GM19238 (cell line): ENCODE results near the gene LSM14B.

Experiments
- DNase-seq: peaks from one replicate; pipeline ENCODE4 v3.0.0; 2011; ENCODE audit warnings: low spot score; ENCODE audit not compliant: insufficient read length

Gene LSM14B

GRCh38 chr20:62182469-62183425 is 60.5 kb downstream of the LSM14B start, which contains the start of gene MTG2:
Gene MTG2, plus strand, starts transcription at chr20:62183028. Its CDS starts 10,393 bp downstream, at chr20:62193421.
- DNase-seq = peak; percentile 100

GRCh38 chr20:62183426-62184142 is 61.3 kb downstream of the LSM14B start:
- DNase-seq = no peak
